ENCODE results near the gene SDK1. TPM values are rescaled to one million over a fixed set of nuclear protein-coding genes. Genes with fewer than 3 reads are reported as not detected.

Gene SDK1
- total RNA-seq, 1 donor from 2014 or later, result 10.9 TPM

GRCh38 chr7:4049202-4049601 lies 748.1 kb downstream of the SDK1 start:
- no peak for DNase-seq (ENCODE audit: low spot score)
- no peak overlapping the region for H3K27ac Mint-ChIP-seq (ENCODE audit: unreplicated experiment)
- no peaks in the 10 kb centered on the region for H3K4me1 Mint-ChIP-seq (ENCODE audit: low read depth)
- TF ChIP-seq CTCF (IDR thresholded peaks at IDR 0.05), result no peak
- H3K27me3 Mint-ChIP-seq (ENCODE audit: low read depth), result no peaks in the 10 kb centered on the region
- H3K9me3 Mint-ChIP-seq (ENCODE audit: low read depth), result no peaks in the 10 kb centered on the region
- H3K4me3 Mint-ChIP-seq (ENCODE audit: unreplicated experiment), result no peak overlapping the region
- peaks cover 11% of the 10 kb centered on the region for H3K36me3 Mint-ChIP-seq (ENCODE audit: low read depth)

- no peak overlapping the region for H3K4me3 Mint-ChIP-seq (ENCODE audit: unreplicated experiment)
- peaks cover 11% of the 10 kb centered on the region for H3K36me3 Mint-ChIP-seq (ENCODE audit: low read depth)
- no peaks in the 10 kb centered on the region for H3K27me3 Mint-ChIP-seq (ENCODE audit: low read depth)
- DNase-seq (ENCODE audit: low spot score), result no peak
- TF ChIP-seq CTCF (IDR thresholded peaks at IDR 0.05), result no peak
- H3K27ac Mint-ChIP-seq (ENCODE audit: unreplicated experiment), result no peak overlapping the region
- H3K4me1 Mint-ChIP-seq (ENCODE audit: low read depth), result no peaks in the 10 kb centered on the region
- H3K9me3 Mint-ChIP-seq (ENCODE audit: low read depth), result peaks cover 4% of the 10 kb centered on the region
Observed at GRCh38 chr7:4050126-4050660, 749.1 kb downstream of the SDK1 start.

- no peaks in the 10 kb centered on the region for H3K27me3 Mint-ChIP-seq (ENCODE audit: low read depth)
- no peaks in the 10 kb centered on the region for H3K4me1 Mint-ChIP-seq (ENCODE audit: low read depth)
- no peak overlapping the region for H3K27ac Mint-ChIP-seq (ENCODE audit: unreplicated experiment)
- H3K36me3 Mint-ChIP-seq (ENCODE audit: low read depth), result peaks cover 15% of the 10 kb centered on the region
- DNase-seq (ENCODE audit: low spot score), result no peak
- TF ChIP-seq CTCF (IDR thresholded peaks at IDR 0.05), result no peak
- peaks cover 10% of the 10 kb centered on the region for H3K9me3 Mint-ChIP-seq (ENCODE audit: low read depth)
- H3K4me3 Mint-ChIP-seq (ENCODE audit: unreplicated experiment), result no peak overlapping the region
Observed at GRCh38 chr7:4051696-4052095, 750.6 kb downstream of the SDK1 start.

- H3K27me3 Mint-ChIP-seq (ENCODE audit: low read depth), result no peaks in the 10 kb centered on the region
- no peak for TF ChIP-seq CTCF (IDR thresholded peaks at IDR 0.05)
- peaks cover 15% of the 10 kb centered on the region for H3K36me3 Mint-ChIP-seq (ENCODE audit: low read depth)
- H3K27ac Mint-ChIP-seq (ENCODE audit: unreplicated experiment), result no peak overlapping the region
- no peaks in the 10 kb centered on the region for H3K4me1 Mint-ChIP-seq (ENCODE audit: low read depth)
- H3K4me3 Mint-ChIP-seq (ENCODE audit: unreplicated experiment), result no peak overlapping the region
- H3K9me3 Mint-ChIP-seq (ENCODE audit: low read depth), result peaks cover 10% of the 10 kb centered on the region
- no peak for DNase-seq (ENCODE audit: low spot score)
Observed at GRCh38 chr7:4052130-4052529, 751.1 kb downstream of the SDK1 start.

- Mint-ChIP-seq H3K4me3 (ENCODE audit: unreplicated experiment) (no peak overlapping the region), H3K36me3 (ENCODE audit: low read depth) (peaks cover 23% of the 10 kb centered on the region), H3K27me3 (ENCODE audit: low read depth) (no peaks in the 10 kb centered on the region), H3K9me3 (ENCODE audit: low read depth) (peaks cover 20% of the 10 kb centered on the region), H3K4me1 (ENCODE audit: low read depth) (peaks cover 10% of the 10 kb centered on the region), H3K27ac (ENCODE audit: unreplicated experiment) (no peak overlapping the region)
- TF ChIP-seq CTCF (IDR thresholded peaks at IDR 0.05), result no peak
- no peak for DNase-seq (ENCODE audit: low spot score)
Observed at GRCh38 chr7:4054158-4054557, 753.1 kb downstream of the SDK1 start.

All from chondrocyte (in vitro differentiated cells).